NT2/D1 (cell line): Measurements from ENCODE around the gene AMY2B.
"Not testable (repeated sequence)": the region's sequence is repeated elsewhere in the genome, so short reads cannot be mapped to it uniquely, and the experiment has no call there.

Experiments
- DNase-seq: peaks from one replicate; pipeline ENCODE4 v3.0.0-alpha.2; 2011; ENCODE audit warnings: low read depth, low spot score
- H3K27me3 ChIP-seq: 2 replicates; pipeline ENCODE4 v1.6.0; 2011; ENCODE audit warnings: mild to moderate bottlenecking; ENCODE audit not compliant: insufficient read length, insufficient read depth
- H3K36me3 ChIP-seq: 2 replicates; pipeline ENCODE4 v1.6.1; 2011; ENCODE audit warnings: mild to moderate bottlenecking, low read length, mixed read lengths; ENCODE audit not compliant: insufficient read depth, insufficient read length
- H3K4me1 ChIP-seq: 2 replicates; pipeline ENCODE4 v1.5.1; 2011; ENCODE audit not compliant: insufficient read depth, insufficient read length
- H3K4me3 ChIP-seq: 2 replicates; pipeline ENCODE4 v1.5.1; 2011; ENCODE audit warnings: low read depth; ENCODE audit not compliant: insufficient read length
- H3K9ac ChIP-seq: 2 replicates; pipeline ENCODE4 v1.6.0; 2011; ENCODE audit warnings: low read depth; ENCODE audit not compliant: insufficient read length
- H3K9me3 ChIP-seq: 2 replicates; pipeline ENCODE4 v1.5.1; 2011; ENCODE audit warnings: mild to moderate bottlenecking, low read length; ENCODE audit not compliant: insufficient read depth
- SUZ12 ChIP-seq: IDR thresholded peaks from 2 replicates; pipeline ENCODE4 v1.6.1; 2011; ENCODE audit not compliant: insufficient read length, insufficient read depth; ENCODE audit errors: extremely low read depth
- YY1 ChIP-seq: IDR thresholded peaks from 2 replicates; pipeline ENCODE4 v1.6.1; 2011; ENCODE audit not compliant: insufficient read length, insufficient read depth
- ZNF274 ChIP-seq: IDR thresholded peaks from 2 replicates; pipeline ENCODE4 v1.6.1; 2011; ENCODE audit warnings: mild to moderate bottlenecking, low read depth, low read length

Gene AMY2B

GRCh38 chr1:103571289-103571688 lies at the start of gene AMY2B:
AMY2B (plus strand) TSS chr1:103571589; CDS start chr1:103571603, 14 bp downstream.
- not testable (repeated sequence) for H3K4me3 ChIP-seq, H3K27me3 ChIP-seq, H3K4me1 ChIP-seq, H3K9ac ChIP-seq, H3K36me3 ChIP-seq, H3K9me3 ChIP-seq, DNase-seq

- H3K36me3 ChIP-seq = peaks cover 7% of the 10 kb centered on the region
- H3K27me3 ChIP-seq = no peaks in the 10 kb centered on the region
- no peak overlapping the region for H3K9ac ChIP-seq
- DNase-seq = no peak
- no peaks in the 10 kb centered on the region for H3K4me1 ChIP-seq
- H3K4me3 ChIP-seq = no peak overlapping the region
- H3K9me3 ChIP-seq = peaks cover 7% of the 10 kb centered on the region; the same call in 1 of the 2 replicates
- TF ChIP-seq YY1 (no peak), ZNF274 (no peak), SUZ12 (no peak)
These were observed 48.0 kb upstream of the AMY2B start for GRCh38 chr1:103523346-103523745.

GRCh38 chr1:103525114-103525606 lies 46.2 kb upstream of the AMY2B start:
- DNase-seq = peak; percentile 28
- Histone ChIP-seq H3K9ac (no peak overlapping the region), H3K4me3 (no peak overlapping the region), H3K9me3 (peaks cover 7% of the 10 kb centered on the region; the same call in 1 of the 2 replicates), H3K36me3 (peaks cover 22% of the 10 kb centered on the region), H3K27me3 (no peaks in the 10 kb centered on the region), H3K4me1 (no peaks in the 10 kb centered on the region)
- TF ChIP-seq ZNF274 (no peak), YY1 (no peak)

GRCh38 chr1:103525607-103526507 lies 45.5 kb upstream of the AMY2B start, which contains the start of gene RNPC3:
RNPC3 (plus strand) TSS chr1:103525699; CDS start chr1:103526071, 372 bp downstream.
- no peaks in the 10 kb centered on the region for H3K27me3 ChIP-seq
- DNase-seq = peak; percentile 66
- H3K4me3 ChIP-seq = peak within 1 kb of the TSS; percentile 93

GRCh38 chr1:103527331-103527730 lies 44.1 kb upstream of the AMY2B start:
- TF ChIP-seq ZNF274 = no peak
- TF ChIP-seq YY1 = no peak
- no peak overlapping the region for H3K9ac ChIP-seq

More at GRCh38 chr1:103525607-103526507, 45.5 kb upstream of the AMY2B start, which contains the start of gene RNPC3:
- no peak for TF ChIP-seq YY1
- no peak for TF ChIP-seq SUZ12
- no peak for TF ChIP-seq ZNF274
- no peaks in the 10 kb centered on the region for H3K4me1 ChIP-seq
- peaks cover 24% of the 10 kb centered on the region for H3K36me3 ChIP-seq
- peaks cover 7% of the 10 kb centered on the region; the same call in 1 of the 2 replicates for H3K9me3 ChIP-seq
- H3K9ac ChIP-seq = peak within 1 kb of the TSS; percentile 89

GRCh38 chr1:103529746-103530145 lies 41.6 kb upstream of the AMY2B start:
- DNase-seq = no peak
- TF ChIP-seq SUZ12 = no peak
- no peak overlapping the region for H3K9ac ChIP-seq
- no peaks in the 10 kb centered on the region for H3K4me1 ChIP-seq
- H3K9me3 ChIP-seq = peaks cover 2% of the 10 kb centered on the region; the same call in 1 of the 2 replicates
- H3K4me3 ChIP-seq = no peak overlapping the region
- peaks cover 41% of the 10 kb centered on the region for H3K36me3 ChIP-seq
- H3K27me3 ChIP-seq = no peaks in the 10 kb centered on the region

More at GRCh38 chr1:103527331-103527730, 44.1 kb upstream of the AMY2B start:
- Histone ChIP-seq H3K27me3 (no peaks in the 10 kb centered on the region), H3K9me3 (peaks cover 7% of the 10 kb centered on the region; the same call in 1 of the 2 replicates), H3K4me3 (no peak overlapping the region), H3K36me3 (peaks cover 27% of the 10 kb centered on the region), H3K4me1 (no peaks in the 10 kb centered on the region)
- no peak for DNase-seq

- no peak for DNase-seq
- Histone ChIP-seq H3K9ac (no peak overlapping the region), H3K27me3 (no peaks in the 10 kb centered on the region), H3K36me3 (peaks cover 83% of the 10 kb centered on the region), H3K4me1 (no peaks in the 10 kb centered on the region), H3K4me3 (no peak overlapping the region), H3K9me3 (no peaks in the 10 kb centered on the region)
- no peak for TF ChIP-seq ZNF274
- no peak for TF ChIP-seq YY1
- no peak for TF ChIP-seq SUZ12
These were observed 33.2 kb upstream of the AMY2B start for GRCh38 chr1:103538226-103538625.

GRCh38 chr1:103541431-103541830 lies 30.0 kb upstream of the AMY2B start:
- no peak overlapping the region for H3K4me3 ChIP-seq
- DNase-seq = no peak
- H3K9ac ChIP-seq = no peak overlapping the region
- H3K27me3 ChIP-seq = no peaks in the 10 kb centered on the region
- TF ChIP-seq ZNF274 (no peak), YY1 (no peak), SUZ12 (no peak)
- no peaks in the 10 kb centered on the region for H3K9me3 ChIP-seq
- H3K36me3 ChIP-seq = peaks cover 79% of the 10 kb centered on the region
- no peaks in the 10 kb centered on the region for H3K4me1 ChIP-seq
